Suprapubic skin (tissue), 4 donors: ENCODE results near the gene FRZB. TPM values are rescaled to one million over a fixed set of nuclear protein-coding genes. Genes with fewer than 3 reads are reported as not detected.

Experiments
- DNase-seq, 2 donors: peaks; one replicate each; pipeline ENCODE4 v3.0.0-alpha.2; 2019; ENCODE audit warnings: low spot score in 2 of 2
- H3K27ac ChIP-seq: fragments of 200-600 bp; sonication (generic); one replicate; pipeline ENCODE4 v1.5.1; 2019
- H3K27me3 ChIP-seq: fragments of 200-600 bp; sonication (generic); one replicate; pipeline ENCODE4 v1.5.1; 2019
- H3K36me3 ChIP-seq: fragments of 200-600 bp; sonication (generic); one replicate; pipeline ENCODE4 v1.5.1; 2019
- H3K4me1 ChIP-seq: fragments of 200-600 bp; sonication (generic); one replicate; pipeline ENCODE4 v1.5.1; 2019
- H3K4me3 ChIP-seq: fragments of 200-600 bp; sonication (generic); one replicate; pipeline ENCODE4 v1.5.1; 2019; ENCODE audit warnings: mild to moderate bottlenecking
- H3K9me3 ChIP-seq: fragments of 200-600 bp; sonication (generic); one replicate; pipeline ENCODE4 v1.5.1; 2019
- CTCF ChIP-seq, 2 donors: fragments of 200-600 bp in 1 of 2; fragments of 450-650 bp in 1 of 2; sonication (generic) in 1 of 2; IDR thresholded peaks; one replicate each; pipeline ENCODE4 v1.5.1; 2016 to 2019; ENCODE audit warnings: antibody characterized with exemption in 2 of 2, mild to moderate bottlenecking in 1 of 2, moderate library complexity in 1 of 2
- EP300 ChIP-seq: sonication (generic); formaldehyde crosslinking; IDR thresholded peaks from one replicate; pipeline ENCODE4 v1.6.1; 2017; ENCODE audit warnings: antibody characterized with exemption
- POLR2A ChIP-seq, 2 donors: fragments of 450-650 bp; IDR thresholded peaks; one replicate each; pipeline ENCODE4 v1.6.1; 2017; ENCODE audit warnings: antibody characterized with exemption in 2 of 2, mild to moderate bottlenecking in 2 of 2, moderate library complexity in 2 of 2
- POLR2AphosphoS5 ChIP-seq, 3 donors: sonication (generic); formaldehyde crosslinking; IDR thresholded peaks; one replicate each; pipeline ENCODE4 v1.6.1; 2017; ENCODE audit warnings: antibody characterized with exemption in 3 of 3
- WGBS: methylation state at CpG from one replicate; pipeline ENCODE4 v1.1.5; 2018; 5-methylcytosine and 5-hydroxymethylcytosine counted together
- total RNA-seq, 4 donors: library from RNA; depleted of rRNA; stranded (reverse); fragments of >200 nt; gene quantifications; one replicate each; pipeline ENCODE4 v1.1.0, GENCODE V29; 2016

FRZB gene
- total RNA-seq, 4 donors from 2014 or later = 10.7 to 20.3 (median 13.4) TPM

GRCh38 chr2:182807319-182807718 lies 59.1 kb downstream of the FRZB start:
- Histone ChIP-seq H3K9me3 (no peaks in the 10 kb centered on the region), H3K27me3 (no peaks in the 10 kb centered on the region), H3K4me1 (no peaks in the 10 kb centered on the region), H3K4me3 (no peak overlapping the region), H3K36me3 (no peaks in the 10 kb centered on the region), H3K27ac (no peak overlapping the region)
- WGBS = 88% methylated on average over 3 of the region's 3 CpGs
- TF ChIP-seq POLR2AphosphoS5 (IDR thresholded peaks at IDR 0.05) (no peak), EP300 (no peak), CTCF (IDR thresholded peaks at IDR 0.05) (no peak), POLR2A (IDR thresholded peaks at IDR 0.05) (no peak)
- no peak for DNase-seq

- H3K27me3 ChIP-seq = no peaks in the 10 kb centered on the region
- DNase-seq = no peak
- H3K27ac ChIP-seq = no peak overlapping the region
- no peaks in the 10 kb centered on the region for H3K9me3 ChIP-seq
- TF ChIP-seq POLR2A (IDR thresholded peaks at IDR 0.05) (no peak), POLR2AphosphoS5 (IDR thresholded peaks at IDR 0.05) (no peak), CTCF (IDR thresholded peaks at IDR 0.05) (no peak), EP300 (no peak)
- no peak overlapping the region for H3K4me3 ChIP-seq
- no peaks in the 10 kb centered on the region for H3K4me1 ChIP-seq
- no peaks in the 10 kb centered on the region for H3K36me3 ChIP-seq
- WGBS = 86% methylated on average over 5 of the region's 5 CpGs
Measured at GRCh38 chr2:182804128-182804527, 62.3 kb downstream of the FRZB start.

- H3K36me3 ChIP-seq = no peaks in the 10 kb centered on the region
- no peak overlapping the region for H3K4me3 ChIP-seq
- DNase-seq = no peak
- no peaks in the 10 kb centered on the region for H3K9me3 ChIP-seq
- no peaks in the 10 kb centered on the region for H3K4me1 ChIP-seq
- no peaks in the 10 kb centered on the region for H3K27me3 ChIP-seq
- no peak overlapping the region for H3K27ac ChIP-seq
- TF ChIP-seq EP300 = no peak
- TF ChIP-seq CTCF (IDR thresholded peaks at IDR 0.05) = no peak
- no peak for TF ChIP-seq POLR2A (IDR thresholded peaks at IDR 0.05)
- no peak for TF ChIP-seq POLR2AphosphoS5 (IDR thresholded peaks at IDR 0.05)
- WGBS = 81% methylated on average over 2 of the region's 2 CpGs
Measured at GRCh38 chr2:182798736-182799135, 67.7 kb downstream of the FRZB start.

- H3K27ac ChIP-seq = no peak overlapping the region
- H3K4me1 ChIP-seq = no peaks in the 10 kb centered on the region
- DNase-seq = no peak
- H3K9me3 ChIP-seq = no peaks in the 10 kb centered on the region
- 85% methylated on average over 2 of the region's 2 CpGs for WGBS
- H3K36me3 ChIP-seq = no peaks in the 10 kb centered on the region
- no peak for TF ChIP-seq CTCF (IDR thresholded peaks at IDR 0.05)
- TF ChIP-seq POLR2AphosphoS5 (IDR thresholded peaks at IDR 0.05) = no peak
- TF ChIP-seq EP300 = no peak
- TF ChIP-seq POLR2A (IDR thresholded peaks at IDR 0.05) = no peak
- H3K4me3 ChIP-seq = no peak overlapping the region
- no peaks in the 10 kb centered on the region for H3K27me3 ChIP-seq
Measured at GRCh38 chr2:182792441-182792840, 74.0 kb downstream of the FRZB start.

- Histone ChIP-seq H3K9me3 (no peaks in the 10 kb centered on the region), H3K36me3 (peaks cover 2% of the 10 kb centered on the region), H3K27ac (no peak overlapping the region), H3K4me1 (no peaks in the 10 kb centered on the region), H3K4me3 (no peak overlapping the region), H3K27me3 (no peaks in the 10 kb centered on the region)
- DNase-seq = no peak
- TF ChIP-seq POLR2A (IDR thresholded peaks at IDR 0.05) (no peak), CTCF (IDR thresholded peaks at IDR 0.05) (peak in 1 of 2 donors; percentile 24)
- WGBS = 77% methylated on average over 1 of the region's 1 CpG
Measured at GRCh38 chr2:182784777-182785176, 81.7 kb downstream of the FRZB start.
